Activated CD8-positive, alpha-beta memory T cell treated with anti-CD3 and anti-CD28 coated beads, Interleukin-2, amount 50 U/mL, for 24 hours (primary cell): Measurements from ENCODE around the gene BAG3.
"Not testable (repeated sequence)": the region's sequence is repeated elsewhere in the genome, so short reads cannot be mapped to it uniquely, and the experiment has no call there.

Experiments used
- DNase-seq: peaks from one replicate; pipeline ENCODE4 v3.0.0-alpha.2; 2020; ENCODE audit errors: extremely low read depth

The BAG3 gene

GRCh38 chr10:119693262-119693957 is 42.2 kb downstream of the BAG3 start:
- DNase-seq: no peak

GRCh38 chr10:119694608-119695007 is 43.4 kb downstream of the BAG3 start:
- no peak for DNase-seq

DNA sequence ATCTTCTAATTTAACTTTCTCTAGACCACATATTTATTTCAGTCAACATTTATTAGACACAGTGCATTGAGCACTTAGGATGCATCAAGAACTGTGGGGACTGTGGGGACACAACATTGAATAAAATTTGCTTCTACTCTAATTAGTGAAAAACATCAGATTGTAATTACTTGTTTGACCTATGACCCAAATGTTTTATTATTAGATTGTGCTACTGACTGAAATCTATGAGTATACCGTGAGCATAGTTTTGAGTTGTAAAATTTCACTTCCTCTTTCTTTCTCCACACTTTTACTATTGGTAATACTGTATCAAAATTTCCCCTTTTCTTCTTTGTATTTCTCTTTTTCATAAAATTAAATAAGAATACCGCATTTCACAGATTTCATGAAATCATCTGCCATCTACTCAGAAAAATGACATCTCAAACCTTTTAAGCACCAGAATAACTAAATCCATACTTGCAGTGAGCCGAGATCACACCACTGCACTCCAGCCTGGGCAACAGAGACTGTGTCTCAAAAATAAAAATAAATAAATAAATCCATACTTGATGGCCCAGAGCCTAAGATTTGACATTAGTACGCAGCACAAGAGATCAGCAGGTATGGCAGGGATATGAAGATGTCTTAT is 49.3 kb downstream of the BAG3 start:
- no peak for DNase-seq

GRCh38 chr10:119701861-119702260 is 50.7 kb downstream of the BAG3 start:
- DNase-seq: no peak

GRCh38 chr10:119702583-119702982 is 51.4 kb downstream of the BAG3 start:
- DNase-seq: no peak

DNA sequence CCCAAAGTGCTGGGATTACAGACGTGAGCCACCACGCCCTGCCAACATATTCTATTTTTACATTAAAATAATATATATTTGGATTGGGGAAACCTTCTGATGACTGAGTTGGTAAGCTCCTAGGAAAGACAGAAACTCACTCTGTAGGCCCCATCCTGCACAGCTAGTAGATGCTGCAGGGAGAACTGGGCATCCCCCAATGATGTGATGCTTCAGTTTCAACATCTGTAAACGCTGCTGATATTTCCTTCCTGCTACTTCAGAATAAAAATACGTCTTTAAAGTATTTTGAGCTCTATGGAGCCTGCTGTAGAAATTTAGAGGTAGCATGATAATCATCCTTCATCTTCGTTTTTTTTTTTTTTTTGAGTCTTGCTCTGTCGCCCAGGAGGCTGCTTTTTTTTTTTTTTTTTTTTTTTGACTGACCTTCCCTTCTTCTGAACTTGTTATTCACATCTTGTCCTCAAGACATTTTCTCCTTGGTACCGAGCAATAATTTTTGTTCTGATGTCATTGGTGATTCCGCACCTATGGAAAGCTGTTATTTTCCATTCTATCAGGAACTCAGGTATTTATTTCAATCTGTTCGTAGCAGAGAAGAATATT is 52.8 kb downstream of the BAG3 start:
- DNase-seq: no peak

DNA sequence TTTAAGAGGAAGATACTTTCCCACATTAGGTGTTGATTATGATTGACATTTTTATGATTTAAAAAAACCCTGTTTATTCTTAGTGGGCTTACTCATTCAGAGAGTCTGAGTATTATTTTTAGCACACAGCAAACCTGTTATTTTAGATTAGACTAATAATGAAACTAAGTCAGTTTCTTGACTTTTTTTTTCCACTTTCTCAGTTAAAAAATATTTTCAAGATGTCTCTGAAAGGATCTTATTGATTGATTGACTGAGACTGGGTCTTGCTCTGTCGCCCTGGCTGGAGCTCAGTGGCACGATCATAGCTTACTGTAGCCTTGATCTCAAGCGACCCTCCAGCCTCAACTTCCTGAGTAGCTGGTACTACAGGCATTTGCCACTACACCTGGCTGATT is 54.3 kb downstream of the BAG3 start:
- DNase-seq: no peak

GRCh38 chr10:119706521-119707278 is 55.5 kb downstream of the BAG3 start:
- no peak for DNase-seq

- DNase-seq: not testable (repeated sequence)
Observed at GRCh38 chr10:119707331-119707730, 56.2 kb downstream of the BAG3 start.

DNA sequence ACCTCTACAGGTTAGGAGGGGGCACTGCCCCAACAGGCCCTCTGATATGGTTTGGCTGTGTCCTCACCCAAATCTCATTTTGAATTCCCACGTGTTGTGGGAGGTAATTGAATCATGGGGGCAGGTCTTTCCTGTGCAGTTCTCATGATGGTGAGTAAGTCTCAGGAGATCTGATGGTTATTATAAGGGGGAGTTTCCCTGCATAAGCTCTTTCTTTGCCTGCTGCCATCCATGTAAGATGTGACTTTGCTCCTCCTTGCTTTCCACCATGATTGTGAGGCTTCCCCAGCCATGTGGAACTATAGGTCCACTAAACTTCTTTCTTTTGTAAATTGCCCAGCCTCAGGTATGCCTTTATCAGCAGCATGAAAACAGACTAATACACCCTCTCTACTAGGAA is 59.8 kb downstream of the BAG3 start:
- not testable (repeated sequence) for DNase-seq

DNA sequence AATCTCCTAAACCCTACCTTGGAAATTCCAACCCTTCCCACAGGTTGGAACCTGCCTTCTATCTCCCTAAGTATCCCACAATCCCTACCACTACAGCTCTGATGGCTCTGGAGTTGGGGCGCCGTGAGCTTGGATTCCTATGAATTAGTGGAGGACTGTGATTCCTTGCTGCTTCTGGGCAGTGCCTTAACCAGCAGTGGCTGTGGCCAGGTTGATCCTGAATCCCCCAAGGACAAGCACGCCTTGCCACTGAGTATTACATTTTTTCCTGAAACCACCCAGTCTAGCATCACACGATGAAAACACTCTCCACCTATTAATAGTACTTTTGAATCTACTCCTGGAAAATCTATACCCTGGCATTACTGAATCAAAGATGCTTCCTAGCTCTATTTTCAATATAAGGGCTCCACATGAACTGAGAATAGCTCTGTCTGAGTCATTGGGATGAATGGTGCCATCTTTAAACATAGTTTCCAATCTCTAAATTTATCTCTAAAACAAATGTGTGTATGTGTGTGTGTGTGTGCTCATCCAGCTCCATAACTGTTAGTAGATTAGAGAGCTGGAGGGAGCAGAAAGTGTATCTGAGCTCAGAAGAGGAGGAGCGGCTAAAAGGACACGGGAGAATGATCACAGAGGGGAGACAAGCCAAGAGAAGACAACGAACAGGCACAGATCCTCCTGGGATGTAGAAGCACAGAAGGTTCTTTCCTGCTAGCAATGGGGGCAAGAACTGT is 62.7 kb downstream of the BAG3 start:
- no peak for DNase-seq

DNA sequence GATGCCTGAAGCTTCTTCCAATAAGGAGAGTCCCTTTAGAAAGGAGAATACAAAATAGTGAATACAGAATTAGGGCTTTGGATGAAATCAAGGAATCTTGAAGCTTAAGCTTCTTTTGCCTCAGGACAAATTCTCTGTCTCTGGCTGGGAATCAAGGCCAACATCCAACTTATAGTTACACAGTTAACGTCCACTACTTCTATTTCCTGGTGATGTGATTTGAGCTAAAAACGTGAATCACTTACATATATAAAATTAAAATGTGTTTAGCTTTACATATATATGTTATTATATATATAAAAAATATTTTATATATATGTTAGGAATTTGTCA is 63.3 kb downstream of the BAG3 start:
- no peak for DNase-seq

DNA sequence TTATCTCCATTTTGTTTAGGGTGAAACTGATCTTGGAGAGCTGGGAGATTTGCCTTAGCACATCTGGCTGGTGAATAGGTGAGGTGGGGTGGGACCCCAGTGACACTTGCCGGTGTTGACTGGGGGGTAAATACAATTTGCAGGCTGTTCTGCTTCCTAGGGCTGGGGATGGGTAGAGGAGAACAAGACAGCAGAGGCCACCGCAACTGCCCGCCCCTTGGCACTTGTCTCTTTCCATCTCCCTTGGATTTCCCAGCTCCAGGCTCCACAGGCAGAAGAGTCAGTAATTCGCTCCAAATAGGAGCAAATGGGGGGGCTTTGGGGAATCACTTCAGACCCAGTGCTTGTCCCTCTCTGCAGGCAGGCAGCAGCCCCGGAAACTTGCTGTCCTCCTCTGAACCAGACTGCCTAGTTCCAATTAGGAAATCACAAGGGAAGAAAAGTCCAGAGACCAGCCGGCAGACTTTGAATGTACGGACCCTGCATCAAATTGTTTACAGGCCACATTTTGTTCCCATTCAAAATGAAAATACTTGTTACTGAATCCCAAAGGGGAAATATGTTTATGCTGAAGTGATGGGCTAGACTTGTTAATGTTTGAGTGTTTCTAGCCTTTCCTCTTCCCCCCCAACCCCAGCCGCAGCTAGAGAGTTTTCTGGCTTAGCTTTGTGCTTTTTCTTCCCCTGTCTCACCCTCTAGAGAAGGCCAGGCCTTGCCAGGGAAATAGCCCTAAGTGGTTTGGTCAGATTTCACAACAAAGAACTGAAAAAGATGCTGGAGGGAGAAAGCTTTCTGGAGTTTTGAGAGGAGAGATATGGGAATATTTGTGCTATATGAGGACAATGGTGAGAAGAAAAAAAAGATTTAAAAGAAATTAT is 64.7 kb downstream of the BAG3 start:
- DNase-seq: no peak

- no peak for DNase-seq
Observed at GRCh38 chr10:119723161-119723560, 72.0 kb downstream of the BAG3 start.

DNA sequence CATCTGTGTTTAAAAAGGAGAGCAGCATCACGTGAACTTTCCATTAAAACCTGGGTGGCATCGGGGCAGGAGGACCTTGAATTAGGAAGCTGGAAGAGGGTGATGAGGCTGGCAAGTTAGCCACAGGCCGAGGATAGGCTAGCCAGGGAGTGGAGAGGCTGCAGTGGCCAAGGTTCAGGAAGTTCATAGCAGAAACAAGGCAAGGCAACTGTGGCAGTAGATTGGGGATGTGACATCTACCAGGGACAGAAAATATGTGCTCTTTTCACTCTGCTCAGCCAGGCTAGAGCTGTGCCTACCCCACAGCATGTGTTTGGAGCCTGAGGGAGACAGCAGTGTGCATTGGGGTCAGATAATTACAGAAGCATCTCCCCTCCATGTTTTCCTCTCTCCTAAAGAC is 72.4 kb downstream of the BAG3 start:
- no peak for DNase-seq

DNA sequence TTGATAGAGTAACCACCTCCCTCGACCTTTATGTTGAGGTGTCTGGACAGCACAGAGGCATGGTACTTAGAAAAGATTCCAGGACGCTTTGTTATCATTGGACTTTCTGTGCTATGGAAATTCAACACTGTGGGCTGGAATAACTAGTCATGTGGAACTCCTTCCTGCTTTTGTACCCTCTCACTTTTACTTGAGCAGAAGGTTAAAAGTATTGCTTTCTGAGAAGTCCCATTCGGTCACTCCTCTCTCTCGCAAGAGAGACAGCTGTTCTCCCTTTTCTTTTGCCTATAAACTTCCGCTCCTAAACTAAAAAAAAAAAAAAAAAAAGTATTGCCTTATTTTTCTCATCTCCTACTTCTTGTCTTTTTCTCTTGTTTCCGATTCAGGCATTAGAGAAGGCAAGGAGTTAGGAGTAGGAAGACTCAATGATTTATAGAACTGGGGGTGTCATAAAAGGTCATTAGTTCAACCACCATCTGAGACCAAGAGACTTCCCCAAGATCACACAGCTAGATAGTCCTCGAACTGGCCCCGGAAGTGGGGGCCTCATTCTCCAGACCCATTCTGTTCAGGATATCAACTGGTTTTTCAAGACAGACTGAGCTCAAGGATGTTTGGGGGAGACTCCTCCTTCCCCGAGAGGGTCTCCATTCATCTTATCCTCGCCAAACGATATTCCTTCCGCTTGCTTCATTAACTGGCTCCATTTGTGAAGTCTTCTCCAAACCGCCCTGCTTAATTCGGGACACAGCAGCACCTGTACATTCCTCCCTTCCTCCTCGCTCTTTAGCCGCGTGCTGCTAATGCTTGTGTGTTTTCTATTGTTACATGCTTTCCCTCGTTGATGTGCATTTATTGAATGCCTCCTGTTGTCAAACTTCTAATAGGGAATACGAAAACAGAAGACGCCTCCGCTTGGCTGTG is 73.7 kb downstream of the BAG3 start:
- no peak for DNase-seq

DNA sequence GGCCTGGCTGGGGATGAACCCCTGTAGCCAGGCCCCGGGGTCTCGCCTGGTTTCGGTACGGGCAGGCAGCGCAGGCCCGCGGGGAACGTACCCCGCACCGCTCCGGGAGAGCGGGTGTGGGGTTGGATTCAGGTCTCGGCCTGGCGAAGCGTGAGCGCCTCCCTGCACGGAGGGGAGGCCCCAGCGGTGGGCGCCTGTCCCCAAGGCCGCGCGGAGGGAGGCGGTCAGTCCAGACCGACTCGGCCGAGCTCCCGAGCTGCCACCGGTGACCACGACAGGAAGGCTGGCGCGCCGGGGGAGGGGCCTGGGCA is 74.3 kb downstream of the BAG3 start:
- no peak for DNase-seq

- peak; percentile 98 for DNase-seq
Observed at GRCh38 chr10:119725828-119726675, 74.9 kb downstream of the BAG3 start, which contains the start of gene INPP5F. Gene INPP5F (plus strand): TSS chr10:119726050. CDS start chr10:119726263, 213 bp downstream.

GRCh38 chr10:119726676-119727261 is 75.6 kb downstream of the BAG3 start:
- no peak for DNase-seq
